Caco-2 (cell line): ENCODE data around the gene INHBB. TPM values are rescaled to one million over a fixed set of nuclear protein-coding genes. Genes with fewer than 3 reads are reported as not detected.

ENCODE experiments used
- BruUV-seq: library from RNA; stranded (reverse); fragments of 400-500 nt; replicated peaks from 2 replicates; lab custom pipeline; 2021; lab: Mats Ljungman, UMichigan
- CTCF ChIA-PET: fragments of 300-600 bp; sonication (Branson Sonifier 250); formaldehyde crosslinking; loops from one replicate; lab custom pipeline; 2022; ENCODE audit warnings: antibody characterized with exemption; lab: Charles Lee
- POLR2A ChIA-PET: fragments of 300-600 bp; sonication (Branson Sonifier 250); formaldehyde crosslinking; loops from one replicate; lab custom pipeline; 2022; ENCODE audit warnings: antibody characterized with exemption; lab: Charles Lee
- DNase-seq, 2 experiments: peaks; one replicate each; pipeline versions ENCODE4 v3.0.0 to v3.0.0-alpha.2; 2020 to 2022
- H3K27me3 ChIP-seq: replicated peaks from 2 replicates; pipeline ENCODE4 v1.6.0; 2011; ENCODE audit warnings: low read length; ENCODE audit not compliant: control insufficient read depth, insufficient read depth
- H3K36me3 ChIP-seq: 2 replicates; pipeline ENCODE4 v1.5.1; 2011; ENCODE audit warnings: low read length; ENCODE audit not compliant: control insufficient read depth, insufficient read depth
- H3K4me1 ChIP-seq: fragments of 250-450 bp; sonication (Bioruptor Pico); 2 replicates; pipeline ENCODE4 v1.5.1; 2020; ENCODE audit warnings: mild to moderate bottlenecking
- H3K4me3 ChIP-seq: 2 replicates; pipeline ENCODE4 v1.5.1; 2011; ENCODE audit warnings: low read depth, mild to moderate bottlenecking, control low read depth, low read length
- H3K9me3 ChIP-seq: fragments of 250-450 bp; sonication (Bioruptor Pico); 2 replicates; pipeline ENCODE4 v1.5.1; 2020; ENCODE audit warnings: mild to moderate bottlenecking, moderate library complexity
- H3K27ac Mint-ChIP-seq: one replicate; pipeline ENCODE4 v1.8.0; 2022; ENCODE audit warnings: mixed read lengths; ENCODE audit not compliant: unreplicated experiment
- H3K27me3 Mint-ChIP-seq: one replicate; pipeline ENCODE4 v1.8.0; 2022; ENCODE audit warnings: mixed read lengths; ENCODE audit not compliant: insufficient read depth, unreplicated experiment
- H3K36me3 Mint-ChIP-seq: one replicate; pipeline ENCODE4 v1.8.0; 2022; ENCODE audit warnings: mild to moderate bottlenecking, mixed read lengths; ENCODE audit not compliant: insufficient read depth, unreplicated experiment
- H3K4me1 Mint-ChIP-seq: one replicate; pipeline ENCODE4 v1.8.0; 2022; ENCODE audit warnings: low read depth, mixed read lengths; ENCODE audit not compliant: unreplicated experiment
- H3K4me3 Mint-ChIP-seq: one replicate; pipeline ENCODE4 v1.8.0; 2022; ENCODE audit warnings: mild to moderate bottlenecking, moderate library complexity, mixed read lengths; ENCODE audit not compliant: unreplicated experiment
- H3K9me3 Mint-ChIP-seq: one replicate; pipeline ENCODE4 v1.8.0; 2022; ENCODE audit warnings: mixed read lengths; ENCODE audit not compliant: unreplicated experiment
- intact Hi-C: fragments of 100-400 bp; cut with micrococcal nuclease; formaldehyde crosslinking; loops from one replicate; pipeline ENCODE4 v1.10.0; 2022; ENCODE audit not compliant: unreplicated experiment
- total RNA-seq: library from RNA; stranded (reverse); gene quantifications from 2 replicates; pipeline ENCODE4 v1.2.3, GENCODE V29; 2022
- TF ChIP-seq, protein P1 (sequence below), 2 experiments: fragments of 200-600 bp in 1 of 2; IDR thresholded peaks; 1 replicate in 1 of 2; 2 replicates in 1 of 2; pipeline versions ENCODE4 v1.5.1 to v1.8.0; 2011 to 2022; ENCODE audit warnings: antibody characterized with exemption in 1 of 2, control low read depth in 1 of 2, inconsistent platforms in 1 of 2, low read depth in 1 of 2, low read length in 1 of 2, mild to moderate bottlenecking in 1 of 2, moderate library complexity in 1 of 2; ENCODE audit not compliant: insufficient read depth in 1 of 2, severe bottlenecking in 1 of 2, unreplicated experiment in 1 of 2

The INHBB gene
- total RNA-seq, 1 experiment from 2014 or later = 28.9 TPM

DNA sequence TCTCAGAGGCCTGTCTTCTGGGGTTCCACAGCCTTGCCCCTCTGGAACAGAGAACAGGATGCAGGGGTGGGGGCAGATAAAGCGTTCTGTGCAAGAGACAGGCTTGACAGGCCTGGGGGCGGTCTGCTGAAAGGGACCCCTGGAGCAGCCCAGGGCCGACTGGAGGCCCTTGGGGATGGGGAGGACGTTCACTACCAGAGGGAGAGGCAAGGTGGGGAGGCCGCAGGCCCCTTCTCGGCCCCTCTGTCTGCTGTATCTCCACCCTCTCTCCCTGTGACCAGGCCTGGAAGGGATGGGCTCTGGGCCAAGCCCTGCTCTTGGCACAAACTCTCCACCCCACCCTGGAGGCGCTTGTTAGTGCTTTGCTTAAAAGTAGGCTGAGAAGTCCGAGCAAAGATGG is 27.3 kb upstream of the INHBB start:
- H3K27me3 Mint-ChIP-seq = no peaks in the 10 kb centered on the region

GRCh38 chr2:120319123-120319522 is 26.8 kb upstream of the INHBB start:
- Histone ChIP-seq H3K27me3 (no peaks in the 10 kb centered on the region), H3K4me3 (no peak overlapping the region), H3K4me1 (no peaks in the 10 kb centered on the region), H3K36me3 (no peaks in the 10 kb centered on the region), H3K9me3 (no peaks in the 10 kb centered on the region)
- no TSS peak for BruUV-seq
- no peaks in the 10 kb centered on the region for H3K27me3 Mint-ChIP-seq
- peaks cover 7% of the 10 kb centered on the region for H3K4me1 Mint-ChIP-seq
- no peaks in the 10 kb centered on the region for H3K9me3 Mint-ChIP-seq
- TF ChIP-seq, protein P1, sequence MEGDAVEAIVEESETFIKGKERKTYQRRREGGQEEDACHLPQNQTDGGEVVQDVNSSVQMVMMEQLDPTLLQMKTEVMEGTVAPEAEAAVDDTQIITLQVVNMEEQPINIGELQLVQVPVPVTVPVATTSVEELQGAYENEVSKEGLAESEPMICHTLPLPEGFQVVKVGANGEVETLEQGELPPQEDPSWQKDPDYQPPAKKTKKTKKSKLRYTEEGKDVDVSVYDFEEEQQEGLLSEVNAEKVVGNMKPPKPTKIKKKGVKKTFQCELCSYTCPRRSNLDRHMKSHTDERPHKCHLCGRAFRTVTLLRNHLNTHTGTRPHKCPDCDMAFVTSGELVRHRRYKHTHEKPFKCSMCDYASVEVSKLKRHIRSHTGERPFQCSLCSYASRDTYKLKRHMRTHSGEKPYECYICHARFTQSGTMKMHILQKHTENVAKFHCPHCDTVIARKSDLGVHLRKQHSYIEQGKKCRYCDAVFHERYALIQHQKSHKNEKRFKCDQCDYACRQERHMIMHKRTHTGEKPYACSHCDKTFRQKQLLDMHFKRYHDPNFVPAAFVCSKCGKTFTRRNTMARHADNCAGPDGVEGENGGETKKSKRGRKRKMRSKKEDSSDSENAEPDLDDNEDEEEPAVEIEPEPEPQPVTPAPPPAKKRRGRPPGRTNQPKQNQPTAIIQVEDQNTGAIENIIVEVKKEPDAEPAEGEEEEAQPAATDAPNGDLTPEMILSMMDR (IDR thresholded peaks at IDR 0.05; ENCODE audit: insufficient read depth in 1 of 2, low read depth in 1 of 2, low read length in 1 of 2, severe bottlenecking in 1 of 2, unreplicated experiment in 1 of 2) = no peak
- no peak overlapping the region for H3K4me3 Mint-ChIP-seq
- CTCF ChIA-PET = no interaction called here
- DNase-seq = no peak
- peaks cover 6% of the 10 kb centered on the region for H3K36me3 Mint-ChIP-seq
- H3K27ac Mint-ChIP-seq = no peak overlapping the region
- intact Hi-C loops = no loop called here
- POLR2A ChIA-PET = no interaction called here

More for the DNA sequence above, 27.3 kb upstream of the INHBB start:
- H3K4me3 ChIP-seq = no peak overlapping the region
- Mint-ChIP-seq H3K4me1 (peaks cover 7% of the 10 kb centered on the region), H3K9me3 (no peaks in the 10 kb centered on the region), H3K36me3 (peaks cover 6% of the 10 kb centered on the region), H3K4me3 (no peak overlapping the region), H3K27ac (no peak overlapping the region)
- no peak for DNase-seq
- no peaks in the 10 kb centered on the region for H3K27me3 ChIP-seq
- no peaks in the 10 kb centered on the region for H3K36me3 ChIP-seq
- TF ChIP-seq, protein P1 (IDR thresholded peaks at IDR 0.05; ENCODE audit: insufficient read depth in 1 of 2, low read depth in 1 of 2, low read length in 1 of 2, severe bottlenecking in 1 of 2, unreplicated experiment in 1 of 2) = no peak
- no TSS peak for BruUV-seq
- ChIA-PET POLR2A (no interaction called here), CTCF (no interaction called here)
- no peaks in the 10 kb centered on the region for H3K4me1 ChIP-seq
- intact Hi-C loops = no loop called here
- no peaks in the 10 kb centered on the region for H3K9me3 ChIP-seq

DNA sequence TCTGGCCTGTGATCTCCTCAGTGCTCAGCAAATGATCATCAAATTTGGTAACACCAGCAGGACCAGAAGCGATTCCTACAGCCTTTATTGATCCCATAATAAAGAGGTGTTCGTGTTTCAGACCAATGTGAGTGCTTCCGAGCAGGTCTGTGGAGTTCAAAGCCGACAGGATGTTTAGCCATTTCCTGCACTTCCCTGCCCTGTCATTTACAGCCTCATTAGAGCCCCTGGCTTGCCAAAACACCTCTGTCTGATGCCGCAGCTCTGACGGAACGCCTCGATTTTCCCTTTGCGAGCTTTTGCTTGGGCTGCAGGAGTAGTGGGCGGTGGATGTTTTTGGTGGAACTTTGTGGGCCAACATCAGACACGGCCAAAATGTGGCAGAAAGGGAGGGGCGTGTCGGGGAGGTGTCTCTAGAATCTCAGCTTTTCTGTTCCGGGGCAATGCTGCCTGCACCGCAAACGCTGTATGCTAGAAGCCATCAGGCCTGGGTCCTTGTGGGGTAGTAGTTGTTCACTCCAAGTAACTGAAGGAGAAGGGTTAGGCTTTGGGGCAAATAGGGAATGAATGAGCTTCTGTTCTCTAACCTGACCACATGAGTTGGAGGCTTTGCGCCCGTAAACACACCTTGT is 26.1 kb upstream of the INHBB start:
- BruUV-seq = no TSS peak
- Histone ChIP-seq H3K9me3 (no peaks in the 10 kb centered on the region), H3K4me1 (no peaks in the 10 kb centered on the region), H3K36me3 (no peaks in the 10 kb centered on the region), H3K27me3 (no peaks in the 10 kb centered on the region), H3K4me3 (no peak overlapping the region)
- CTCF ChIA-PET = no interaction called here
- Mint-ChIP-seq H3K9me3 (no peaks in the 10 kb centered on the region), H3K27me3 (no peaks in the 10 kb centered on the region), H3K36me3 (peaks cover 6% of the 10 kb centered on the region), H3K27ac (no peak overlapping the region), H3K4me3 (no peak overlapping the region), H3K4me1 (peaks cover 7% of the 10 kb centered on the region)
- DNase-seq = no peak
- intact Hi-C loops = no loop called here
- POLR2A ChIA-PET = no interaction called here
- TF ChIP-seq, protein P1 (IDR thresholded peaks at IDR 0.05; ENCODE audit: insufficient read depth in 1 of 2, low read depth in 1 of 2, low read length in 1 of 2, severe bottlenecking in 1 of 2, unreplicated experiment in 1 of 2) = no peak
